ENCODE results near the gene NECTIN4. TPM values are rescaled to one million over a fixed set of nuclear protein-coding genes. Genes with fewer than 3 reads are reported as not detected.

NECTIN4 gene
- total and polyA plus RNA-seq, 2 of the 8 experiments (the other 6 are each of a cell fraction or from before 2014, with no cell fraction given): 0.19 to 0.71 TPM

DNA sequence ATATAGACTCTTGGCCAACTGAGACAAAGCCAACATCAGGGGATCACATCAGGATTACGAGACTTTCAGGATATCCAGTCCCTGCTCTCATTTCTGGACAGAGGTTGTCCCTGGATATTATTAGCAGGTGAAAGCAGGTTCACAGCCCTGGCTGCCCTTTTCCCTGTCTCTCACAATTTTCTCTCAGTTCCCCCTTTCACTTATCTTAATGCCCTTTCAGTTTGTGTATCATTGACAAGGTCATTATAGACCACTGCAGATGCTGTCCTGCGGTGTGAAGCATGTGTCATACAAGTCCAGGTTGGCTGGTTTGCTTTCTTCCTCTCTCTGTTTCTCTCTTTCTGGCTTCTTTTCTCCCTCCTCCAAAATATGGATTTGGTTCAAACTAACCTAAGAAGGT lies 6.7 kb upstream of the NECTIN4 start:
- Histone ChIP-seq H4K20me1 (replicated peaks in 1 of 2; ENCODE audit: control insufficient read depth in 1 of 2, insufficient read depth in 2 of 2, low read length in 2 of 2) (no peaks in the 10 kb centered on the region), H2BK120ac (replicated peaks; ENCODE audit: low read depth, low read length) (no peak overlapping the region), H2AFZ (ENCODE audit: low read length) (no peak overlapping the region), H3K14ac (ENCODE audit: insufficient read length) (no peak overlapping the region), H3K27ac (ENCODE audit: low read depth, low read length) (no peak overlapping the region), H3K79me1 (ENCODE audit: low read depth, low read length) (0 out of 2 replicates have a peak, but pooled peaks cover 3% of the 10 kb centered on the region), H2BK5ac (ENCODE audit: low read depth, low read length) (no peak overlapping the region), H4K5ac (ENCODE audit: insufficient read length, low read depth, low read length) (no peak overlapping the region), H3K27me3 (replicated peaks in 1 of 4; ENCODE audit: control insufficient read depth in 3 of 4, extremely low read depth in 1 of 4, insufficient read depth in 3 of 4, low read length in 3 of 4) (no peaks in the 10 kb centered on the region), H3K9me3 (ENCODE audit: insufficient read depth in 2 of 2, low read depth in 1 of 2, low read length in 1 of 2) (no peaks in the 10 kb centered on the region), H4K8ac (ENCODE audit: extremely low read depth, insufficient read depth, low read length) (no peak overlapping the region), H4K91ac (replicated peaks; ENCODE audit: insufficient read length, low read length) (no peak overlapping the region), H2BK12ac (ENCODE audit: low read depth, low read length) (no peak overlapping the region), H2BK15ac (ENCODE audit: low read length) (no peak overlapping the region), H3K9ac (replicated peaks in 1 of 4; ENCODE audit: extremely low read depth in 1 of 4, low read depth in 3 of 4, low read length in 3 of 4) (no peak overlapping the region), H3K23me2 (ENCODE audit: low read depth, low read length) (peaks cover 13% of the 10 kb centered on the region), H3K4me3 (ENCODE audit: extremely low read depth in 1 of 4, insufficient read depth in 2 of 4, low read depth in 3 of 4, low read length in 4 of 4) (no peak overlapping the region), H3K56ac (replicated peaks; ENCODE audit: insufficient read length, low read depth, low read length) (no peak overlapping the region), H3K18ac (ENCODE audit: extremely low read depth, low read length) (no peak overlapping the region), H3K4me1 (replicated peaks in 1 of 4; ENCODE audit: control insufficient read depth in 3 of 4, insufficient read depth in 4 of 4, low read length in 3 of 4) (peaks cover 0 to 6% (median 0%) of the 10 kb centered on the region in 4 experiments; a peak in 2 of 7 replicates), H2AK5ac (ENCODE audit: low read depth, low read length) (no peak overlapping the region), H3K23ac (ENCODE audit: insufficient read length) (no peak overlapping the region), H3K36me3 (ENCODE audit: control insufficient read depth in 2 of 4, insufficient read depth in 4 of 4, low read length in 3 of 4) (peaks cover 0 to 7% (median 0%) of the 10 kb centered on the region in 4 experiments; a peak in 1 of 8 replicates), H2BK20ac (ENCODE audit: low read length) (no peak overlapping the region), H3K79me2 (ENCODE audit: control insufficient read depth in 1 of 2, insufficient read depth in 2 of 2, low read length in 2 of 2) (no peaks in the 10 kb centered on the region), H3K4ac (replicated peaks; ENCODE audit: insufficient read length, low read depth, low read length) (no peak overlapping the region), H3K4me2 (ENCODE audit: insufficient read depth in 1 of 2, low read depth in 2 of 2, low read length in 2 of 2) (no peak overlapping the region)
- ChIA-PET POLR2A (ENCODE audit: partially characterized antibody) (interaction anchor here (1.0 to 5.3 kb wide), 3 partner anchors 21 to 75 kb away, joined by 3 to 32 read pairs (median 3); partner anchors contain the start of genes DEDD and F11R), CTCF (ENCODE audit: partially characterized antibody) (interaction anchor here (0.7 to 10.0 kb wide), 12 partner anchors 9 to 316 kb away, joined by 3 to 282 read pairs (median 18); partner anchors contain the start of genes ARHGAP30, NECTIN4, PPOX and TSTD1)
- FAIRE-seq (no peak), DNase-seq (ENCODE audit: low read depth in 1 of 2, low spot score in 2 of 2) (no peak)
- WGBS, 2 experiments (ENCODE audit: extremely low coverage in 1 of 2, insufficient coverage in 1 of 2, insufficient read length in 1 of 2, insufficient replicate concordance in 2 of 2, low coverage in 1 of 2, low lambda C conversion rate in 2 of 2, missing lambda C conversion rate in 1 of 2): 82% methylated on average over 2 of the region's 2 CpGs; no CpG with 5 or more reads in 1 of the 2 experiments
- TF ChIP-seq MAFK (IDR thresholded peaks at IDR 0.05; ENCODE audit: low read depth, low read length) (no peak), SAP30 (IDR thresholded peaks at IDR 0.05; ENCODE audit: insufficient read depth, insufficient replicate concordance, low read length) (no peak), RBBP5 (IDR thresholded peaks at IDR 0.05; ENCODE audit: borderline replicate concordance, low read depth, low read length) (no peak), SIN3A (conservative IDR thresholded peaks at IDR 0.05 in 1 of 2, IDR thresholded peaks at IDR 0.05 in 1 of 2; ENCODE audit: low read depth in 1 of 2, low read length in 2 of 2) (no peak)
- TF ChIP-seq, protein P1, sequence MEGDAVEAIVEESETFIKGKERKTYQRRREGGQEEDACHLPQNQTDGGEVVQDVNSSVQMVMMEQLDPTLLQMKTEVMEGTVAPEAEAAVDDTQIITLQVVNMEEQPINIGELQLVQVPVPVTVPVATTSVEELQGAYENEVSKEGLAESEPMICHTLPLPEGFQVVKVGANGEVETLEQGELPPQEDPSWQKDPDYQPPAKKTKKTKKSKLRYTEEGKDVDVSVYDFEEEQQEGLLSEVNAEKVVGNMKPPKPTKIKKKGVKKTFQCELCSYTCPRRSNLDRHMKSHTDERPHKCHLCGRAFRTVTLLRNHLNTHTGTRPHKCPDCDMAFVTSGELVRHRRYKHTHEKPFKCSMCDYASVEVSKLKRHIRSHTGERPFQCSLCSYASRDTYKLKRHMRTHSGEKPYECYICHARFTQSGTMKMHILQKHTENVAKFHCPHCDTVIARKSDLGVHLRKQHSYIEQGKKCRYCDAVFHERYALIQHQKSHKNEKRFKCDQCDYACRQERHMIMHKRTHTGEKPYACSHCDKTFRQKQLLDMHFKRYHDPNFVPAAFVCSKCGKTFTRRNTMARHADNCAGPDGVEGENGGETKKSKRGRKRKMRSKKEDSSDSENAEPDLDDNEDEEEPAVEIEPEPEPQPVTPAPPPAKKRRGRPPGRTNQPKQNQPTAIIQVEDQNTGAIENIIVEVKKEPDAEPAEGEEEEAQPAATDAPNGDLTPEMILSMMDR (IDR thresholded peaks at IDR 0.05; ENCODE audit: control extremely low read depth in 1 of 3, insufficient read depth in 1 of 3, low read depth in 1 of 3, low read length in 3 of 3): no peak
